ENCODE results near the gene CDH16. TPM values are rescaled to one million over a fixed set of nuclear protein-coding genes. Genes with fewer than 3 reads are reported as not detected.
A peak's percentile ranks its signal among the peaks of the same experiment; 100 is the strongest.
"Not testable (repeated sequence)": the region's sequence is repeated elsewhere in the genome, so short reads cannot be mapped to it uniquely, and the experiment has no call there.

CDH16 gene
- total RNA-seq, 1 donor from 2014 or later, result not detected

GRCh38 chr16:66958857-66959703 lies 40.4 kb upstream of the CDH16 start:
- Mint-ChIP-seq H3K27me3 (ENCODE audit: insufficient read depth, low read depth) (peaks cover 15% of the 10 kb centered on the region), H3K4me3 (no peak overlapping the region), H3K9me3 (no peaks in the 10 kb centered on the region), H3K27ac (no peak overlapping the region), H3K36me3 (no peaks in the 10 kb centered on the region), H3K4me1 (peaks cover 12% of the 10 kb centered on the region)
- peaks cover 21% of the 10 kb centered on the region for H3K27me3 ChIP-seq
- no peaks in the 10 kb centered on the region for H3K4me1 ChIP-seq
- no peak overlapping the region for H2AFZ ChIP-seq (replicated peaks)
- H3K9ac ChIP-seq, result no peak overlapping the region
- H3K27ac ChIP-seq, result no peak overlapping the region
- no peaks in the 10 kb centered on the region for H3F3A ChIP-seq (ENCODE audit: low read depth)
- DNase-seq (ENCODE audit: low spot score), result no peak
- TF ChIP-seq EZH2phosphoT487 (IDR thresholded peaks at IDR 0.05) (no peak), EZH2 (IDR thresholded peaks at IDR 0.05) (no peak), CTCF (IDR thresholded peaks at IDR 0.05) (no peak)
- H4K20me1 ChIP-seq (ENCODE audit: low read depth), result no peaks in the 10 kb centered on the region
- H3K4me3 ChIP-seq, result no peak overlapping the region
- H3K36me3 ChIP-seq, result no peaks in the 10 kb centered on the region
- H3K79me2 ChIP-seq (ENCODE audit: low read depth), result no peaks in the 10 kb centered on the region
- no peaks in the 10 kb centered on the region for H3K9me3 ChIP-seq (ENCODE audit: low read depth)
- H3K4me2 ChIP-seq, result no peak overlapping the region

- not testable (repeated sequence) for H3K9me3 Mint-ChIP-seq; H3K27ac ChIP-seq; H3K4me1 ChIP-seq; H3K4me3 ChIP-seq; H3K9me3 ChIP-seq (ENCODE audit: low read depth); H3K36me3 ChIP-seq; DNase-seq (ENCODE audit: low spot score); H2AFZ ChIP-seq (replicated peaks); H4K20me1 ChIP-seq (ENCODE audit: low read depth); H3K9ac ChIP-seq; H3K79me2 ChIP-seq (ENCODE audit: low read depth); H3K27ac Mint-ChIP-seq; H3K36me3 Mint-ChIP-seq; H3K4me2 ChIP-seq; H3F3A ChIP-seq (ENCODE audit: low read depth); H3K4me3 Mint-ChIP-seq
- Mint-ChIP-seq H3K4me1 (peaks cover 11% of the 10 kb centered on the region), H3K27me3 (ENCODE audit: insufficient read depth, low read depth) (peaks cover 16% of the 10 kb centered on the region)
- H3K27me3 ChIP-seq, result peaks cover 26% of the 10 kb centered on the region
Measured at GRCh38 chr16:66956154-66956457, 37.4 kb upstream of the CDH16 start.

- not testable (repeated sequence) for H3K27ac Mint-ChIP-seq; H3K9me3 Mint-ChIP-seq; H3F3A ChIP-seq (ENCODE audit: low read depth); H3K4me1 ChIP-seq; H3K4me3 ChIP-seq; H2AFZ ChIP-seq (replicated peaks); H3K4me1 Mint-ChIP-seq; H3K79me2 ChIP-seq (ENCODE audit: low read depth); H4K20me1 ChIP-seq (ENCODE audit: low read depth); H3K9ac ChIP-seq; DNase-seq (ENCODE audit: low spot score); H3K4me2 ChIP-seq; H3K36me3 ChIP-seq; H3K9me3 ChIP-seq (ENCODE audit: low read depth); H3K36me3 Mint-ChIP-seq; H3K4me3 Mint-ChIP-seq; H3K27ac ChIP-seq
- H3K27me3 Mint-ChIP-seq (ENCODE audit: insufficient read depth, low read depth), result peaks cover 14% of the 10 kb centered on the region
- H3K27me3 ChIP-seq, result peaks cover 31% of the 10 kb centered on the region
Measured at GRCh38 chr16:66955363-66956153, 36.9 kb upstream of the CDH16 start.

- Mint-ChIP-seq H3K4me3 (no peak overlapping the region), H3K27me3 (ENCODE audit: insufficient read depth, low read depth) (peaks cover 11% of the 10 kb centered on the region), H3K9me3 (no peaks in the 10 kb centered on the region), H3K4me1 (peaks cover 5% of the 10 kb centered on the region), H3K27ac (no peak overlapping the region), H3K36me3 (no peaks in the 10 kb centered on the region)
- H3K4me3 ChIP-seq, result no peak overlapping the region
- no peaks in the 10 kb centered on the region for H3K9me3 ChIP-seq (ENCODE audit: low read depth)
- peaks cover 45% of the 10 kb centered on the region for H3K27me3 ChIP-seq
- no peak overlapping the region for H2AFZ ChIP-seq (replicated peaks)
- TF ChIP-seq EZH2 (IDR thresholded peaks at IDR 0.05) (no peak), CTCF (IDR thresholded peaks at IDR 0.05) (peak; percentile 66)
- peaks cover 5% of the 10 kb centered on the region for H3F3A ChIP-seq (ENCODE audit: low read depth)
- H3K27ac ChIP-seq, result no peak overlapping the region
- H3K4me2 ChIP-seq, result no peak overlapping the region
- H3K79me2 ChIP-seq (ENCODE audit: low read depth), result no peaks in the 10 kb centered on the region
- H3K36me3 ChIP-seq, result no peaks in the 10 kb centered on the region
- peak; percentile 50 for DNase-seq (ENCODE audit: low spot score)
- H3K9ac ChIP-seq, result no peak overlapping the region
- no peaks in the 10 kb centered on the region for H4K20me1 ChIP-seq (ENCODE audit: low read depth)
- H3K4me1 ChIP-seq, result no peaks in the 10 kb centered on the region
Measured at GRCh38 chr16:66954097-66954659, 35.5 kb upstream of the CDH16 start.
